GM12873 (cell line): Measurements from ENCODE around the gene FAM53B.

Experiments
- CTCF ChIP-seq: IDR thresholded peaks from 2 replicates; pipeline ENCODE4 v1.5.1; 2012; ENCODE audit warnings: low read depth, mild to moderate bottlenecking, moderate library complexity, low read length, control low read depth; ENCODE audit not compliant: insufficient read depth; ENCODE audit errors: missing control alignments

Gene FAM53B

GRCh38 chr10:124669141-124669823 lies 74.9 kb downstream of the FAM53B start:
- no peak for TF ChIP-seq CTCF

- TF ChIP-seq CTCF: no peak
Observed at GRCh38 chr10:124668517-124669051, 75.6 kb downstream of the FAM53B start.

- no peak for TF ChIP-seq CTCF
Observed at GRCh38 chr10:124667425-124668345, 76.5 kb downstream of the FAM53B start.

GRCh38 chr10:124666494-124666893 lies 77.7 kb downstream of the FAM53B start:
- no peak for TF ChIP-seq CTCF

- no peak for TF ChIP-seq CTCF
Observed at GRCh38 chr10:124665980-124666379, 78.2 kb downstream of the FAM53B start.

- TF ChIP-seq CTCF: no peak
Observed at GRCh38 chr10:124665558-124665957, 78.6 kb downstream of the FAM53B start.

- no peak for TF ChIP-seq CTCF
Observed at GRCh38 chr10:124665091-124665490, 79.1 kb downstream of the FAM53B start.
